SK-N-MC (cell line): ENCODE results near the gene MYLIP.
"Not testable (repeated sequence)": the region's sequence is repeated elsewhere in the genome, so short reads cannot be mapped to it uniquely, and the experiment has no call there.

ENCODE experiments used
- DNase-seq: peaks from one replicate; pipeline ENCODE4 v3.0.0-alpha.2; 2011; ENCODE audit warnings: low read depth, low spot score
- H3K27ac ChIP-seq: fragments of 200-600 bp; sonication (generic); 2 replicates; pipeline ENCODE4 v1.5.1; 2016; ENCODE audit warnings: mixed run types
- H3K36me3 ChIP-seq: fragments of 200-600 bp; sonication (generic); 2 replicates; pipeline ENCODE4 v1.6.1; 2017; ENCODE audit warnings: antibody characterized with exemption, low read length, mixed read lengths; ENCODE audit not compliant: insufficient read depth
- H3K4me3 ChIP-seq: fragments of 200-600 bp; sonication (generic); 2 replicates; pipeline ENCODE4 v1.5.1; 2016
- H3K9ac ChIP-seq: fragments of 200-600 bp; sonication (generic); 2 replicates; pipeline ENCODE4 v1.8.0; 2017; ENCODE audit warnings: mixed run types, mixed read lengths; ENCODE audit not compliant: insufficient read length
- H3K9me3 ChIP-seq: fragments of 200-600 bp; sonication (generic); 2 replicates; pipeline ENCODE4 v1.6.1; 2017; ENCODE audit warnings: low read depth, mild to moderate bottlenecking, antibody characterized with exemption, low read length, moderate library complexity, mixed read lengths
- EZH2 ChIP-seq: fragments of 200-600 bp; sonication (generic); IDR thresholded peaks from one replicate; pipeline ENCODE4 v1.6.1; 2017; ENCODE audit warnings: antibody characterized with exemption
- FOXP2 ChIP-seq: optimal IDR thresholded peaks from 2 replicates; pipeline ENCODE3; 2011; ENCODE audit warnings: mild to moderate bottlenecking, moderate library complexity; ENCODE audit not compliant: insufficient read depth; ENCODE audit errors: extremely low read length, control extremely low read depth
- POLR2AphosphoS5 ChIP-seq: IDR thresholded peaks from 2 replicates; pipeline ENCODE4 v1.6.1; 2012; ENCODE audit warnings: mild to moderate bottlenecking, low read depth, low read length, borderline replicate concordance

The MYLIP gene

DNA sequence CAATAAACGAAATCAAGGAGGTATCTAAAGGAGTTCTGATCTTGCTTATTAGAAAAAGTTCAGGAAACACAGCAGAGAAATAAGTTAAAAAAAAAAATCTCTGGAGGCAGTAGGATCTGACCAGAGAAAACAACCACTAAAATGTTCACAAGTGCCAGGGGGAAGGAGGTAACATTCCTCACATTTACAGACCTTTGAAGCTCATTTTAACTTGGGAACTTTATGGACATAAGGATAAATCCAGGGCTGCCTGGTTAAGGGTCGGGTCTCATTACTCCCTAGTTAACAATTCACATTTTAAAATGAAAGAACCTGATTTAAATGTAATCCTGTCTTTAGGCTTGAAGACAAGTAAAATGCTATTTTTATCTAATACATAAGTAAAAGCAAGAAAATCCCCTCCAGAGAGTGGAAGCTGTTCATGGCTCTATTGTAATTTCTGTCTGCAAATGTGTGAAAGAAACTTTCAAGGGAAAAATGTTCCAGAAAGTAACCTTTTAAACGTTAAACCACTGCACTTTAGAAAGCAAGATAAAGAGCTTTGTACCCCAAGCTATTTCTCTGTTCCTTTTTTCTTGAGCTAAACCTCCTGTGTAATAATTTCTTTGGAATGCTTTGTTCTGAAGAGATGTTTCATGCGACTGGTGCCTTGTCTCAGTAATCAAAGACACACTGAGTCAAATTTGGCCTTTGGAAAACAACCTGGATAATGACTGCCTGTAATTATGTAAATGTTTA lies 38.2 kb downstream of the MYLIP start:
- Histone ChIP-seq H3K4me3 (0 out of 2 replicates have a peak overlapping the region, but pooled peaks have one; percentile 8), H3K36me3 (no peaks in the 10 kb centered on the region), H3K9me3 (no peaks in the 10 kb centered on the region), H3K27ac (0 out of 2 replicates have a peak overlapping the region, but pooled peaks have one; percentile 27), H3K9ac (peak overlapping the region; percentile 11)
- no peak for DNase-seq
- TF ChIP-seq POLR2AphosphoS5 (no peak), EZH2 (no peak), FOXP2 (no peak)

DNA sequence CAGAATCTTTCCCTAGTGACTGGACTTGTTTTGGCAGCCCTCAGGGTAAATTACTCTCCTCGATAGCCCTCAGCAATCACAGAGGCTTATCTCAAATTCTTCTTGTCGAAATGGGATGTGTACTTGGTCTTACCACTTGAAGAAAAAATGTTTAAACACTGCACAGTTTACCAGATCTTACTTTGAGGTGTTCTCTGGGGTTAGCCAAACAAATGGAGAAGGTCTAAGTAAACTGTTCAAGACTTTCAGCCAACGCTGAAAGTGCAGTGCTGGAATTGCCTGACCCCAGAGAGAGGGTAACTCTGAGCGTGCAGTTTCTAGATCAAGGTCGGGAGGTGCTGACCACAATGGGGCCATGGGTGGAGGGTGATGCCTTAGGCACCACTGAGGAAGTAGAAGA lies 39.2 kb downstream of the MYLIP start:
- H3K36me3 ChIP-seq: no peaks in the 10 kb centered on the region
- TF ChIP-seq FOXP2: no peak
- no peak for TF ChIP-seq POLR2AphosphoS5
- TF ChIP-seq EZH2: no peak
- H3K27ac ChIP-seq: no peak overlapping the region
- no peak overlapping the region for H3K9ac ChIP-seq
- H3K4me3 ChIP-seq: no peak overlapping the region
- no peaks in the 10 kb centered on the region for H3K9me3 ChIP-seq
- DNase-seq: no peak

DNA sequence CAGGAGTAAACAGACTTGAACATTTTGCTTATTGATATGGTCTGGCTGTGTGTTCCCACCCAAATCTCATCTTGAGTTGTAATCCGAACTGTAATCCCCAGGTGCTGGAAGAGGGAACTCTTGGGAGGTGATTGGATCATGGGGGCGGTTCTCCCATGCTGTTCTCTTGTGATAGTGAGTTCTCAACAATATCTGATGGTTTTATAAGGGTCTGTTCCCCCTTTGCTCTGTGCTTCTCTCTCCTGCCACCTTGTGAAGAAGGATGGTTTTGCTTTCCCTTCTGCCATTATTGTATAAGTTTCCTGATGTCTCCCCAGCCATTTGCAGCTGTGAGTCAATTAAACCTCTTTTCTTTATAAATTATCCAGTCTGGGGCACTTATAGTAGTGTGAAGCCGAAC lies 40.0 kb downstream of the MYLIP start:
- no peaks in the 10 kb centered on the region for H3K9me3 ChIP-seq
- peak; percentile 45 for DNase-seq
- no peak overlapping the region for H3K9ac ChIP-seq
- no peak for TF ChIP-seq POLR2AphosphoS5
- TF ChIP-seq EZH2: no peak
- TF ChIP-seq FOXP2: no peak
- H3K36me3 ChIP-seq: no peaks in the 10 kb centered on the region
- H3K4me3 ChIP-seq: no peak overlapping the region
- no peak overlapping the region for H3K27ac ChIP-seq

DNA sequence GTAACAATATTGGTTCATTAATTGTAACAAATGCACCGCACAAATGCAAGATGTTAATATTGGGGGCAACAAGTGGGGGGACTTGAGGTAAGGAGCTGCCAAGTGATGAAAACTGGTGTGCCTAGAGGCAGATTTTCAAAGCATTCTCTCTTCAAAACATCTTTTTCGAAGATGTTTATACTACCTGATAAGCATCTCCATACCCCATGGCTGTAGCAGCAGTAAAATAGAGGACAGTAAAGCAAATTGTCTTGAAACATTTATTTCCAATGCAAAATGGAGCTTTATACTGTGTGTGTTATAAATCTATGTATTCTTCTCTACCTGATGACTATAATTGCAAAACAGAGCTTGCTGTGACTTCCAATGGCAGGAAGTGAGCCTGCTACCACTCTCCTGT lies 42.5 kb downstream of the MYLIP start:
- Histone ChIP-seq H3K9ac (no peak overlapping the region), H3K4me3 (no peak overlapping the region), H3K9me3 (no peaks in the 10 kb centered on the region), H3K36me3 (no peaks in the 10 kb centered on the region), H3K27ac (no peak overlapping the region)
- DNase-seq: no peak
- TF ChIP-seq EZH2 (no peak), FOXP2 (no peak), POLR2AphosphoS5 (no peak)

DNA sequence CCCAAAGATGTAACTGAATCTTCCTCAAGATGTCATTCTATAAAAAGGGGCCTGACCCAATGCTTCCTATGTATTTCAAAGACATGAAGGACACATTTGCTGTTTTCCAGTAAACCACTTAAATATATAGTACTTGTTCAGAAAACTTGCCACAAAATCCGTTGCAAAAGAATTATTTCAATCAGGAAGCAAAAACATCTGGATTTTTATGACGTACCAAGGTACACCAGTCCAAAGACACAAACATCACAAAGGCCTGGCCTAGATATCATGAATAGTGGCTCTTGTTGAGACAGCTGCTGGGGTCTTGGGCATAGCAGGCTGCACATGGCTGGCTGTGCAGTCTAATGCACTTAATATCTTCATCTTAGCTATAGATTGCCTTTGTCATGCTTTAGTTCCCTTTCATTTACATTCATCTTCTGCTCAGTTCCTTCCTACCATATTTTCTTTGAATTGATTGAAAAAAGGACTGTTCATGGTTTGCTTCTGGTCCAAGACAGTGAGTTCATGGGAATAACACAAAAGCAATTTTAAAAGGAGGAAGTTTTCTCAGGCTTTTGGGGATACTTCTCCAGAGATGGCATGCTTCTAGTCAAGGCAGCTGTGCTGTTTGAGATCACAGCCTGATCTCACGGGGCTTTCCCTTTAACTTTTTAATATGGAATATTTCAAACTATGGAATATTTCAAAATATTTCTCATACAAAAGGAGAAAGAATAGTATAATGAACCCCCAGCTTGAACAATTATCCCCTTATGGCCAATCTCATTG lies 44.5 kb downstream of the MYLIP start:
- no peak overlapping the region for H3K9ac ChIP-seq
- no peak for TF ChIP-seq EZH2
- TF ChIP-seq POLR2AphosphoS5: no peak
- no peak for TF ChIP-seq FOXP2
- no peaks in the 10 kb centered on the region for H3K36me3 ChIP-seq
- no peak overlapping the region for H3K27ac ChIP-seq
- no peak for DNase-seq
- no peaks in the 10 kb centered on the region for H3K9me3 ChIP-seq
- no peak overlapping the region for H3K4me3 ChIP-seq

DNA sequence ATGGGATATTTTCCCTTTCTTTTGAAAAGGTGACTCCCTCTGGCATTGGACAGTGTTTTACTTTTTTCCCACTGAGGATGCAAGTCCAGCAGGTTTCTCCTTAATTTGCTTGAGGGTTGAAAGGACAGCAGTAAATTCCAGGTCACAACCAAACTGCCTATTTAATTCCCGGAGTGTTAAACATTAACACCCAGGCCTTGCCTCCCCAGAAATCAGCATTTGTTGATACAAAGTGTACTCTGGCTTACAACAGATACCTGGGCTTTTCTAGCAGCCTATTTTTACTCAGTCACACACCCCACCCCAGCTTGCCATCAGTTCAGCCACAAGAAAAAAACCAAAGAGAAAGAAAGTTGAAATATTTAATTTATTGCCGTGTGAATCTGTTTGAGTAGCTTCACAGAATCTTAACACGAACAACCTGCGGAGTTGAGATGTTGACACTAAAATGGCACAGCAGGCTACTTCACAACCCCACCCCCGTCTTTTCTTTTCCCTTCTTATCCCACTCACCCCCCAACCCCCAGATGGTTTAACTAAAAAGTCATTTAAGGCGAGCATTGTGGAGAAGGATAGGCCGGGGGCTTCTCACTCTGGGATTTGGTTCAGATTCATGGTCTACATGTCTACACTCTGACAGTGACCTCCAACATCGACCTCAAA lies 45.7 kb downstream of the MYLIP start:
- no peak for DNase-seq
- H3K9ac ChIP-seq: no peak overlapping the region
- H3K27ac ChIP-seq: no peak overlapping the region
- TF ChIP-seq POLR2AphosphoS5 (no peak), FOXP2 (no peak), EZH2 (no peak)
- H3K4me3 ChIP-seq: no peak overlapping the region
- no peaks in the 10 kb centered on the region for H3K36me3 ChIP-seq
- H3K9me3 ChIP-seq: no peaks in the 10 kb centered on the region

DNA sequence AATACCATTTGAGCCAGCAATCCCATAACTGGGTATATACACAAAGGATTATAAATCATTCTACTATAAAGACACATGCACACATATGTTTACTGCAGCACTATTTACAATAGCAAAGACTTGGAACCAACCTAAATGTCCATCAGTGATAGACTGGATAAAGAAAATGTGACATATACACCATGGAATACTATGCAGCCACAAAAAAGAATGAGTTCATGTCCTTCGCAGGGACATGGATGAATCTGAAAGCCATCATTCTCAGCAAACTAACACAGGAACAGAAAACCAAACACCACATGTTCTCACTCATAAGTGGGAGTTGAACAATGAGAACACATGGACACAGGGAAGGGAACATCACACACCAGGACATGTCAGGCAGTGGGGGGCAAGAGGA lies 47.7 kb downstream of the MYLIP start:
- DNase-seq, H3K9ac ChIP-seq, H3K36me3 ChIP-seq, H3K4me3 ChIP-seq, H3K27ac ChIP-seq, H3K9me3 ChIP-seq: not testable (repeated sequence)

DNA sequence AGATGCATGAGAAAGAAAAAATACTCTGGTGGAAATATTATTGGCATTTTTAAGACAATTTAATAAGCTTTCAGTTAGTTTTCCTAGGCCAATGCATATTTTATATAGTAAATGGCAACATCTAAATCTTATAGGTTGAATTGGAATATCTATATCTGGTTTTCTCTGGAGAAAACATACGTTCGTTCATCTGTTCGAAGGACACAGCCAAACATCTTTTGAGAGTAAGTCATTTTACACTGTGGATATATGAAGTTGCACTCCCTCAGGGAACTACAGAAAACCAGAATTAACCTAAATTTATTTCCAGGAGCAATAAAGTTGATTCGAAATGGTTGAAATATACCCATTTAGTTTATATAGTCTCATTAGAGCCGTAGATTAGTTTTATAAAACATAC lies 49.0 kb downstream of the MYLIP start:
- H3K27ac ChIP-seq: no peak overlapping the region
- no peak overlapping the region for H3K4me3 ChIP-seq
- H3K36me3 ChIP-seq: no peaks in the 10 kb centered on the region
- H3K9me3 ChIP-seq: no peaks in the 10 kb centered on the region
- no peak overlapping the region for H3K9ac ChIP-seq
- TF ChIP-seq EZH2 (no peak), POLR2AphosphoS5 (no peak), FOXP2 (no peak)
- DNase-seq: no peak
